ENCODE measurements around the gene ABCC3.

DNA sequence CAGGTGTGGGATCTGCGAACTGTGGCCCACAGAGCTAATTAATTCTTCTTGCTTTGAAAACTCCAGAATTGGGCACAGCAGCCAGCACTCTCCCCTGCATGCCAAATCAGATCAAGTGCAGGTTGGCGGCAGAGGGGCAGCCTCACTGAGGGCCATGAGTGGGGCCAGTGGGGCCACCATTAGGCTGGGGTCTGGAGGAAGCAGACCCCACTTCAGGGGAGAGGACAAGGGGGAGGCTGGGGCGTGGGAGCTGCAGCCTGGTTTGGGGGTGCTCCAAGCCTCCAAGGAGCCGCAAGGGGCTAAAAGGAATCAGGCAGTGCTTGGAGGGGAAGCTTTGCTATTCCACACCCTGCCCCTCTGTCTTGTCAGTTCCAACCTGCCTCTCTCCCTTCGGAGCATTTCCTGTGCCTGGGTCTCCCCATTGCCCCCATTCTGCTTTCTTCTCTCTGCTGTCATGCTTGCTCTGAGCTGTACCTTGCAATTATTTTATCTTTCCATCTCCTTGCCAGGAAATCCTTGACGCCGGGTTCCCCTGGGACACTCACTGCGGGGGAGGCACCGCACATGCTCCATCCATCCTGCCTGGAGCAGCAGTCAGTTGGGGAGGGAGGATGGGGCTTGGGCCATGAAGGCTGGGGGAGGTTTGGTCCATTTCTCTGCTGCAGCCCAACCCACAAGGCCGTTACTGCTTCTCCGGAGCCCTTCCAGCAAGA lies 3.3 kb upstream of the ABCC3 start:
- TF ChIP-seq GATA3 (IDR thresholded peaks at IDR 0.05; ENCODE audit: low read depth, low read length) (no peak), GATA2 (IDR thresholded peaks at IDR 0.05; ENCODE audit: low read depth, low read length) (no peak)
